Dermis blood vessel endothelial cell (primary cell): Measurements from ENCODE around the gene YY1. TPM values are rescaled to one million over a fixed set of nuclear protein-coding genes. Genes with fewer than 3 reads are reported as not detected.
"Not testable (repeated sequence)": the region's sequence is repeated elsewhere in the genome, so short reads cannot be mapped to it uniquely, and the experiment has no call there.

Source experiments
- DNase-seq: peaks from one replicate; pipeline ENCODE4 v3.0.0; 2010
- total RNA-seq: library from RNA; depleted of rRNA; stranded (reverse); fragments of >200 nt; gene quantifications from 2 replicates; pipeline ENCODE4 v1.2.3, GENCODE V29; 2014

Gene YY1
- total RNA-seq, 1 donor from 2014 or later: 55.1 TPM

GRCh38 chr14:100297320-100298300 is 58.7 kb downstream of the YY1 start:
- peak; percentile 34 for DNase-seq

- DNase-seq: no peak
Measured at GRCh38 chr14:100298551-100299237, 59.8 kb downstream of the YY1 start.

- DNase-seq: no peak
Measured at GRCh38 chr14:100299238-100299560, 60.3 kb downstream of the YY1 start.

GRCh38 chr14:100302616-100303015 is 63.7 kb downstream of the YY1 start:
- no peak for DNase-seq

GRCh38 chr14:100303179-100303578 is 64.2 kb downstream of the YY1 start:
- peak; percentile 53 for DNase-seq

- peak; percentile 20 for DNase-seq
Measured at GRCh38 chr14:100303925-100304324, 65.0 kb downstream of the YY1 start.

- DNase-seq: peak; percentile 55
Measured at GRCh38 chr14:100304825-100305323, 65.9 kb downstream of the YY1 start.

- peak; percentile 45 for DNase-seq
Measured at GRCh38 chr14:100305324-100306100, 66.6 kb downstream of the YY1 start.

GRCh38 chr14:100306101-100306997 is 67.4 kb downstream of the YY1 start, which contains the start of gene SLC25A29:
Gene SLC25A29 (minus strand): TSS chr14:100306444. CDS start chr14:100306232, 212 bp downstream.
- DNase-seq: peak; percentile 94

- DNase-seq: peak; percentile 47
Measured at GRCh38 chr14:100306998-100307765, 68.2 kb downstream of the YY1 start.

GRCh38 chr14:100307766-100308426 is 69.0 kb downstream of the YY1 start:
- no peak for DNase-seq

GRCh38 chr14:100308427-100308792 is 69.5 kb downstream of the YY1 start:
- not testable (repeated sequence) for DNase-seq

GRCh38 chr14:100309028-100309737 is 70.2 kb downstream of the YY1 start:
- DNase-seq: peak; percentile 45

GRCh38 chr14:100312110-100312876 is 73.3 kb downstream of the YY1 start:
- not testable (repeated sequence) for DNase-seq

GRCh38 chr14:100312877-100313400 is 74.0 kb downstream of the YY1 start:
- no peak for DNase-seq

GRCh38 chr14:100313464-100314230 is 74.7 kb downstream of the YY1 start:
- DNase-seq: no peak

- no peak for DNase-seq
Measured at GRCh38 chr14:100314724-100315123, 75.8 kb downstream of the YY1 start.

- DNase-seq: no peak
Measured at GRCh38 chr14:100317389-100317788, 78.4 kb downstream of the YY1 start.
